HG03575 (cell line): ENCODE measurements around the gene SMNDC1.

Experiments used
- ATAC-seq: cut with Tn5 transposase; IDR thresholded peaks from one replicate; pipeline ENCODE4 v1.9.1; 2021; ENCODE audit not compliant: unreplicated experiment, insufficient number of reproducible peaks, low FRiP score; ENCODE audit errors: extremely low read depth

SMNDC1 gene

DNA sequence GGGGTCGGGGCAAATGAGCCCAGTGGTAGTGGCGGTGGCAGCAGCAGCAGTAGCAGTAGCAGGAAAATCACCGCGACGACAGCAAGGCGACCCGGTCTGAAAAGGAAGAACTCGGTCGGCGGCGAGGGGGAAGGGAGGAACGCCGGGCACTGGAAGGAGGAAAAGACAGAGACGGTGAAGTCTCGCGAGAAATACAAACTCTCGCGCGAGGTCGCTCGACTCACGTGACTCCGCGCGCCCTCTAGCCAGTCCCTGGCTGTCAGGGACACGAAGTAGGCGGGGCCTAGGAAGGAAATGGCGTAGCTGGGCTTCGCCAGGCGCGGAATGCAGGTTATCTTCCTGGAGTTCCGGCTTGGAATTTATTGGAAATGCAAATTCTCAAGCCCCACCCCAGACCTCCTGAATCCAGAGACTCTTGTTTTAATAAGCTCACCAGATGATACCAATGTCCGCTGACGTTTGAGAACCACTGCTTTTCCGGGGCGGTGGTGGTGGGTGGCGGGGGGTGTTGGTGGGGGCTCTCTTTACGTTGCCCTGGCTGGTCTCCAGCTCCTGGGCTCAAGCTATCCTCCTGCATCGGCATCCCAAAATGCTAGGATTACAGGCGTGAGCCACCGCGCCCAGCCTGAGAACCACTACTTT, at the start of gene SMNDC1:
Gene SMNDC1 (minus strand): TSS at position 141 of the 642 bp plus-strand sequence. CDS start 1,333 bp downstream, outside the sequence.
- peak; percentile 78 for ATAC-seq

GRCh38 chr10:110354322-110354766, 49.6 kb upstream of the SMNDC1 start:
- ATAC-seq = no peak

DNA sequence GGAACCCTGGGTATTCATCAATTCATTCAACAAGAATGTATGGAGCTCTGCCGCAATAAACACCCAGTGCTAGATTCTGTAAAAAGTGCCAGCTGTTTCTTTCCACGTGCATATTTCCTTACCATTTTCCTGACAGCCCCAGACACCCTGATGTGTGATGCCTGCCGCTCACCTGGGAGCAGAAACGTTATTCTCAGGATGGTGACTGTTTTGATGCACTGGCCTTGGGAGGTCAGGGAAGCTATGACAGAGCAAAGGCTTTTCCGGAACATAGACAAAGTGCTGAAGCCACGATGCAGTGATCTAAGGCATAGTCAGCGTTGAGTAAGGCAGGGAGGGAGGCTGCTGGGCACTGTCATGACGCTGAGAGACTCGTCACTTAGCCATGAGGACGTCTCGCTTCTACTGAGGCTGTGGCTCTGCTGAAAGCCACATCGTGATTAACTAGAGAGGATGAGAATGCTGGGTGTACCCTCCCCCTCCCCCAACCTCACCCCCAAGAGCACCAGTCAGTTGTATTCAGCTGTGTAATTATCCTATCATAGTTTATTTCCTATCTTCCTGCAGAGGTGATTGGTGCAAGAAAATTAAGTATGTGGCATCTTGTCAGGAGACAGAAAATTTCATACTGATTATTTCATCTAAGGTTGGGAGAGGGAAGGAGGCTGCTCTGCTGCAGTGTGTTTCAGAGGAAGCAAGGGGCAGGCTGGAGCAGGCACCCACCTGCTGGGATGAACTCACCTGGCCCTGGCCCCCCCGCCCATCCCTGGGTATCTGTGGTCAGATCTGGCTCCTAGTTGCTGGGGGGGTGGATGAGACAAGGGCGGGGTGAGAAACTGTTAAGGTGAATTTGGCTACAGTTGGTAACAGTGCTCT, 48.8 kb upstream of the SMNDC1 start:
- ATAC-seq = no peak

GRCh38 chr10:110352930-110353243, 48.2 kb upstream of the SMNDC1 start:
- ATAC-seq = no peak

- ATAC-seq = no peak
Observed at GRCh38 chr10:110350812-110351211, 46.1 kb upstream of the SMNDC1 start.

- no peak for ATAC-seq
Observed at GRCh38 chr10:110349831-110350230, 45.1 kb upstream of the SMNDC1 start.

DNA sequence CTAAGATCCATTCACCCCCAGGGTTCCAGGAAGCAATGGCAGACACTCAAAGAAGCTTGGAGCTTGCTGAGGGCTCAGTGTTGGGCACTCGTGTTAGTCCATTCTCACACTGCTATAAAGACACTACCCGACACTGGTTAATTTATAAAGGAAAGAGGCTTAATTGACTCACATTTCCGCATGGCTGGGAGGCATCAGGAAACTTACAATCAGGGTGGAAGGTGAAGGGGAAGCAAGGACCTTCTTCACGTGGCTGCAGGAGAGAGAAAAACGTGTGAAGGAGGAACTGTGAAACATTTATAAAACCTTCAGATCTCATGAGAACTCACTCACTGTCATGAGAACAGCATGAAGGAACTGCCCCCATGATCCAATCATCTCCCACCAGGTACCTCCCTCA, 44.7 kb upstream of the SMNDC1 start:
- no peak for ATAC-seq

GRCh38 chr10:110348336-110348735, 43.6 kb upstream of the SMNDC1 start:
- ATAC-seq = no peak

DNA sequence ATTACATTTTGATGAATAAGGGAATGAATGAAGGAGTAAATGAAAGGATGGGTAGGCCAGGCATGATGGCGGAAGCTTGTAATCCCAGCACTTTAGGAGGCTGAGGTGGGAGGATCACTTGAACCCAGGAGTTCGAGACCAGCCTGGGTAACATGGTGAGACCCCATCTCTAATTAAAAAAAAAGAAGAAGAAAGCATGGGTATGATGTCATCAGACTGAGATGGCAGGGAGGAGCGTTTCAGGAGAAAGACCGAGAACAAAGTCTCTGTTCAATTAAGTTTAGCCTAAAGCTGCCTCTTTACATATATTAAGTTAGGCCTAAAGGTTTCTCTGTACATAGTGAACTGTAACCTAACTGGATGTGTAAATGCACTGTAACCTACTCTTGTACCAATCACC, 42.2 kb upstream of the SMNDC1 start:
- no peak for ATAC-seq

- ATAC-seq = no peak
Observed at GRCh38 chr10:110345286-110345685, 40.6 kb upstream of the SMNDC1 start.

GRCh38 chr10:110344622-110345021, 39.9 kb upstream of the SMNDC1 start:
- ATAC-seq = no peak

DNA sequence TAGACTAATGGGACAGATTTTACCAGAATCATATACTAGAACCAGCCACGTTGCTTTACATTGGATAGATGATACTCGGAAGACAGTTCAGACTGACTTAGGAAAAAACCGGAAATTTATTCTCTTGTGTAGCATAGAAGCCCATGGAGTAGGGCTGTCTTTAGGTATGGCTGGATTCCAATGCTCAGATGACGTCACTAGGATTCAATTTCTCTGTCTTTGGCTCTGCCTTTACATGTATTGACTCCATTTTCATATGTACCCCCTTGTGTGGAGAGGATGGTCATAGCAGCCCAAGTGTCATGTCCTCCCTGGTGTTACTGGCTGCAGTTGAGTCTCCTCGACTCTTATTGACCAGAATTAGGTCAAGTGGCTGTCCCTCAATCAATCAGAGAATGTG, 39.2 kb upstream of the SMNDC1 start:
- ATAC-seq = no peak

DNA sequence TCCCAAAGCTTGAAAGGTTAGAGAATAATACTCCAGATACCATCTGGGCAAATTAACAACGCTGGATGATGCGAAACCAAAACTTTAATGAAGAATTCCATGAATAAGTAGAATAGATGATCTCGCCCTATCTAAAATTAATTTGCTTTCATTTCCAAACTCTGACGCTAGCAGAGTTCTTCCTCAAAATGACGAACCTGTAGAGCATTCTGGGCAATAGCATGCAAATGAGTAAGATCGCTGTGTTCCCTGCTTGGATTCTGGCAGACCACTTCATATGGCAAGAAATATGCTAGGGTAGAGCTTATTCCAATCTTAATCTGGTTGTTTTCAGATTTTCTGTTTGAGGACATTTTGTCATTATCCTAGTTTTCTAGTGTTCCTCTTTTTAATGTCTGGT, 36.1 kb upstream of the SMNDC1 start:
- no peak for ATAC-seq

DNA sequence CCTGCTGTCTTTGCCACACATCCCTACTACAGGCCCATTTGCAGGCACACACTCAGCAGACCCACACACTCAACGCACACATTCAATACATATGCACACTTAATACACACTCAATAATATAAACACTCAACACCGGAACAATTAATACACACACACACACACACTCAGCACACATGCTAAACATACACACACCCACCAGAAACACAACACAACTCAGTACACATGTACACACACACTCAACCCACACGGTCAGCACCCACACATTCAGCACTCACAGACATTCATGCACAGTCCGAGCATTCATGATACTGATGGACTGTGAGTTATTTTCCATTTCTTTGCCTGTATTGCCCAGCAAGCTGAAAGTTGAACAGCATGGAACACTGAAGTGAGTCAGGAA, 35.4 kb upstream of the SMNDC1 start:
- no peak for ATAC-seq

DNA sequence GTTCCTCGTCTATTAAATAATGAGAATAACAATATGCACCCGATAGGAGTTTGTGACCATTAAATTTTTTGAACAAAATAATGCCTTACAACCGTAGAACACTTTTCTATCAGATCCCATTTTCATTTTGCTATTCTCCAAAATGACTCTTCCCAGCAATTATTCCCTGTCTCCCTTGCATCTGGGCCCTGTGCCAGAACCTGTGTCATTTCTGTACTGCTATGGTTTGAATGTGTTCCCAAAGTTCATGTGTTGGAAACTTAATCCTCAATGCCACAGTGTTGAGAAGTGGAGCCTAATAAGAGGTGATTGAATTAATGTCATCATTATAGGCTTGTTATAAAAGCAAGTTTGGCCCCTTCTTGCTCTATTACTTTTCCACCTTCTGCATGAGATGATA, 33.2 kb upstream of the SMNDC1 start:
- ATAC-seq = no peak

DNA sequence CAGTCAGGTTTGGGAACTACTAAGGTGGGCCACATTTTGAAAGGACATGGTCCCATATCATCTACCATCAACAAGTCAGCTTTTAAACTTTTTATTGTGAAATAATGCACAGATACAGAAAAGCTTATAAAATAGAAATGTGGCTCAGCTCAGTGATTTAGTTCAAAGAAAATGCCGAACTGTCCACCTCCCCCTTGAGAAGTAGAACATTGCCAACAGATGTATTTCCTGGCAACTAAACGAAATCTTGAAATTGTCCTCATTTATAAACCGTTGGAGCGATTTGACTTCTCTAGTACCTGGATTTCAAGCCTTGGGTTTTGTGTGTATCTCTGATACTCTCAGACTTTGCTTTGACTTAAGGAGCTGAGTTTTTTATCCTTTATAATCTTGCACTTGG, 32.7 kb upstream of the SMNDC1 start:
- ATAC-seq = no peak

- ATAC-seq = no peak
Observed at GRCh38 chr10:110336111-110336721, 31.5 kb upstream of the SMNDC1 start.

- ATAC-seq = no peak
Observed at GRCh38 chr10:110335314-110336064, 30.8 kb upstream of the SMNDC1 start.

DNA sequence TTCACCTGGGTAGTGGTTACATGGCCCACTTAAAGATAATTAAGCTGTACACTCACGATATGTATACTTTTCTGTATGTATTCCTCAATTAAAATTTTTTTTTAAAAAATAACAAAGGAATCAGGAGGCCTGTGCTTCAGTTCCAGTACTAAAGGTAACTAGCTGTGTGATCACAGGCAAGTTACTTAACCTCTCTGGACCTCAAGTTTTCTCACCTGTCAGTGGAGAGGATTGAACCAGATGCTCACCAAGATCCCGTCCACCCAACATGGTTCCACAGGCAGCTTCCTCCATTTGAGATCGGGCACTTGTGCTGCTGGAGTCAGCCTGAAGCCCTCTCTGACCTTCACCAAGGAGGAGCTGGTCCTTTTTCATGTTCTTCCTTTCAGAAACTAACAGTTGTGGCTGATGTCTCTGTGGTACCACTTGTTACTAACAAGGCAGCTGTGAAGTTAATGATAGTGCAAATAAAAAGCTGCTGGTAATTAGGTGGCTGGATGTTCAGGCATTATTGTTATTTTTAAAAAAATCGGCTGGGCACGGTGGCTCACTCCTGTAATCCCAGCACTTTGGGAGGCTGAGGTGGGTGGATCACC, 29.4 kb upstream of the SMNDC1 start:
- ATAC-seq = no peak
